Right lobe of liver (tissue), 6 donors: Measurements from ENCODE around the gene CFAP119. TPM values are rescaled to one million over a fixed set of nuclear protein-coding genes. Genes with fewer than 3 reads are reported as not detected.
A peak's percentile ranks its signal among the peaks of the same experiment; 100 is the strongest.

ENCODE experiments used
- ATAC-seq, 4 donors: fragments of 200-7000 bp; cut with Tn5 transposase; one replicate each; pipeline ENCODE4 v1.9.1; 2020; ENCODE audit warnings: mild to moderate bottlenecking in 4 of 4, moderate library complexity in 4 of 4
- DNase-seq, 3 donors: peaks; one replicate each; pipeline ENCODE4 v3.0.0-alpha.2; 2020
- H3K27ac ChIP-seq, 3 donors: fragments of 200-600 bp; one replicate each; pipeline ENCODE4 v1.8.0; 2022
- H3K27me3 ChIP-seq, 2 donors: fragments of 200-600 bp; one replicate each; pipeline ENCODE4 v1.8.0; 2022
- H3K36me3 ChIP-seq, 4 donors: fragments of 200-600 bp; sonication (generic) in 1 of 4; one replicate each; pipeline versions ENCODE4 v1.5.1 to v1.8.0; 2017 to 2022; ENCODE audit warnings: control low read depth in 1 of 4
- H3K4me1 ChIP-seq, 4 donors: fragments of 200-600 bp; sonication (generic) in 1 of 4; one replicate each; pipeline versions ENCODE4 v1.5.1 to v1.8.0; 2017 to 2022; ENCODE audit warnings: control low read depth in 1 of 4
- H3K4me3 ChIP-seq, 3 donors: fragments of 200-600 bp; one replicate each; pipeline ENCODE4 v1.8.0; 2022
- H3K9me3 ChIP-seq, 4 donors: fragments of 200-600 bp; sonication (generic) in 1 of 4; one replicate each; pipeline versions ENCODE4 v1.5.1 to v1.8.0; 2017 to 2022; ENCODE audit warnings: control low read depth in 1 of 4
- POLR2A ChIP-seq: fragments of 450-650 bp; IDR thresholded peaks from one replicate; pipeline ENCODE4 v1.6.1; 2017; ENCODE audit warnings: antibody characterized with exemption, mild to moderate bottlenecking
- WGBS: methylation state at CpG from one replicate; pipeline ENCODE4 v1.1.6; 2018; ENCODE audit warnings: low coverage, low lambda C conversion rate; ENCODE audit not compliant: insufficient coverage; ENCODE audit errors: missing lambda C conversion rate; 5-methylcytosine and 5-hydroxymethylcytosine counted together
- intact Hi-C, 2 donors: fragments of 100-400 bp; cut with DNase I; formaldehyde crosslinking; loops; one replicate each; pipeline versions ENCODE4 v1.11.2 to v1.14.1; 2022
- total RNA-seq, 6 experiments: library from RNA; depleted of rRNA in 2 of 6; stranded (reverse); fragments of >200 nt in 2 of 6; fragmentation: NEBNext Ultra II Directional in 3 of 6; extraction: Animal tissue kit (Norgen Biotek cat#: 25700) in 3 of 6; gene quantifications; one replicate each; pipeline versions ENCODE4 v1.1.0 to v1.2.4, GENCODE V29; 2016 to 2023
- TF ChIP-seq, protein P1 (sequence below), 4 donors: fragments of 200-600 bp in 3 of 4; fragments of 450-650 bp in 1 of 4; IDR thresholded peaks; one replicate each; pipeline versions ENCODE4 v1.5.1 to v1.8.0; 2016 to 2022; ENCODE audit warnings: antibody characterized with exemption in 4 of 4, mild to moderate bottlenecking in 2 of 4
- donor health status: DM: no; HTN: yes; CAD: no.
- donor health status: DM: no; HTN: no; CAD: no.
- donor health status: DM: no; HTN: no; CAD: no.
- donor health status: DM: no; HTN: yes; CAD: no.
- donor health status: DM: no; HTN: yes; CAD: no.

Gene CFAP119
- total RNA-seq, 6 experiments from 2014 or later, result 0.19 to 1.8 (median 0.29) TPM; not detected in 1

DNA sequence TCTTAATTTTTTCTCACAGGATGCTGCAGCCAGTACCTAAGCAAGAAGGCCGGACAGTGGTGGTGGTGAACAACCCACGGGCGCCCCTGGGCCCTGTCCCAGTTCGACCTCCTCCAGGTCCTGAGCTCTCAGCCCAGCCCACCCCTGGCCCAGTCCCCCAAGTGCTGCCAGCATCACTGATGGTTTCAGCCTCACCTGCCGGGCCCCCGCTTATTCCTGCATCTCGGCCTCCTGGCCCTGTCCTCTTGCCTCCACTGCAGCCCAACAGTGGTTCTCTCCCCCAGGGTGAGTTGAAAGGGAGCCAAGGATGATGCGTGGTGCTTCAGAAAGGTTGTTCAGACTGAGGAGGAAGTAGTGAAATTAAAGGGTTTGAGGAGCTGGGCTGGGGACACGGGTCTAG is 41.2 kb downstream of the CFAP119 start:
- no peaks in the 10 kb centered on the region for H3K9me3 ChIP-seq
- H3K27me3 ChIP-seq, result no peaks in the 10 kb centered on the region
- H3K27ac ChIP-seq, result no peak overlapping the region
- intact Hi-C loops, result no loop called here
- H3K36me3 ChIP-seq, result peaks cover 22 to 89% (median 63%) of the 10 kb centered on the region in 4 donors
- ATAC-seq (no peak), DNase-seq (no peak)
- H3K4me1 ChIP-seq, result peaks cover 0 to 9% (median 0%) of the 10 kb centered on the region in 4 donors
- TF ChIP-seq POLR2A, result no peak
- TF ChIP-seq, protein P1, sequence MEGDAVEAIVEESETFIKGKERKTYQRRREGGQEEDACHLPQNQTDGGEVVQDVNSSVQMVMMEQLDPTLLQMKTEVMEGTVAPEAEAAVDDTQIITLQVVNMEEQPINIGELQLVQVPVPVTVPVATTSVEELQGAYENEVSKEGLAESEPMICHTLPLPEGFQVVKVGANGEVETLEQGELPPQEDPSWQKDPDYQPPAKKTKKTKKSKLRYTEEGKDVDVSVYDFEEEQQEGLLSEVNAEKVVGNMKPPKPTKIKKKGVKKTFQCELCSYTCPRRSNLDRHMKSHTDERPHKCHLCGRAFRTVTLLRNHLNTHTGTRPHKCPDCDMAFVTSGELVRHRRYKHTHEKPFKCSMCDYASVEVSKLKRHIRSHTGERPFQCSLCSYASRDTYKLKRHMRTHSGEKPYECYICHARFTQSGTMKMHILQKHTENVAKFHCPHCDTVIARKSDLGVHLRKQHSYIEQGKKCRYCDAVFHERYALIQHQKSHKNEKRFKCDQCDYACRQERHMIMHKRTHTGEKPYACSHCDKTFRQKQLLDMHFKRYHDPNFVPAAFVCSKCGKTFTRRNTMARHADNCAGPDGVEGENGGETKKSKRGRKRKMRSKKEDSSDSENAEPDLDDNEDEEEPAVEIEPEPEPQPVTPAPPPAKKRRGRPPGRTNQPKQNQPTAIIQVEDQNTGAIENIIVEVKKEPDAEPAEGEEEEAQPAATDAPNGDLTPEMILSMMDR (IDR thresholded peaks at IDR 0.05), result no peak
- WGBS, result 89% methylated on average over 4 of the region's 9 CpGs
- H3K4me3 ChIP-seq, result no peak overlapping the region

DNA sequence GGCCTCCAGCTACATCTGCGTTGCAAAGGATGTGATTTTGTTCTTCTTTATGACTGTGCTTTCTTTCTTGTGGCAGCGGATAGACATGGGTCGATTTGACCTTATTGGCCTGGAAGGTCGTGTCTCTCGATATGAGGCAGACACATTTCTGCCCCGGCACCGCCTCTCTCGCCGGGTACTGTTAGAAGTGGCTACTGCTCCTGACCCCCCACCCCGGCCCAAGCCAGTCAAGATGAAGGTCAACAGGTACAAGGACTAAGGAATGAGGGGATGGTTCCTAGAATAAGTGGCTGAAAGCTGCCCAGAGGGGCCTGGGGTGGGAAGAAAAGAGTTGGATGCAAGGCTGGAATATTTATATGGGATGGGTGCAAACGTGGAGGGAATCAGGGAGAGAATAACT is 41.8 kb downstream of the CFAP119 start:
- Histone ChIP-seq H3K9me3 (no peaks in the 10 kb centered on the region), H3K4me1 (peaks cover 0 to 12% (median 0%) of the 10 kb centered on the region in 4 donors), H3K4me3 (no peak overlapping the region), H3K27me3 (no peaks in the 10 kb centered on the region), H3K36me3 (peaks cover 22 to 95% (median 66%) of the 10 kb centered on the region in 4 donors), H3K27ac (no peak overlapping the region)
- ATAC-seq, result no peak
- TF ChIP-seq, protein P1 (IDR thresholded peaks at IDR 0.05), result no peak
- TF ChIP-seq POLR2A, result no peak
- intact Hi-C loops, result no loop called here
- no peak for DNase-seq
- 87% methylated on average over 10 of the region's 11 CpGs for WGBS

DNA sequence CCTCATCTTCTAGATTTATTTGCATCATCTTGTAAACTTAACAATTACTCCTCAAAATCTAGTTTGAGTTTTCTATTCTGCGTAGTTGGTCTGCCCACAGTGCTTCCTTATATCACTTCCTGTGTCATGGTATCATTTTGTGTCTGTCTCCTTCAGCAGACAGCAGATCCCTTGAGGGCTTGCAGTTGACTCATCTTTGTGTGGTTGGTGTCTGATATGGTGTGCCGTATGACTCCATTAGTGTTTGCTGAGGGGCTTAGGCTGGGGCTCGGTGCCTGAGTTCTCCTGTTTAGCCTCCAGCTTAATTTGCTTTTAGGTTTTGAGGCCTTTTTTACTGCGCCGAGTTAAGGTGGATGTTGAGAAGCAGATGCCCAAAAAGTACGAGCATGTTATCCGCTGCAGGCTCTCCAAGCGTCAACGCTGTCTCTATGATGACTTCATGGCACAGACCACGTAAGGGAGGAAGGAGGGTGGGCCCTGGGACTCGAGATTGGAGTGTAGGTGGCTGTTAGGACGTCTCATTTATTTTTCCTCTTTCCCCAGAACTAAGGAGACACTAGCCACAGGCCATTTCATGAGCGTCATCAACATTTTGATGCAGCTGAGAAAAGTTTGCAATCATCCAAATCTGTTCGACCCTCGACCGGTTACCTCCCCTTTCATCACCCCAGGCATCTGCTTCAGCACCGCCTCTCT is 46.0 kb downstream of the CFAP119 start:
- H3K27ac ChIP-seq, result peak overlapping the region in 1 of 3 donors; percentile 15
- DNase-seq, result no peak
- no peaks in the 10 kb centered on the region for H3K9me3 ChIP-seq
- intact Hi-C loops, result no loop called here
- peaks cover 0 to 10% (median 0%) of the 10 kb centered on the region in 4 donors for H3K4me1 ChIP-seq
- peaks cover 35 to 96% (median 66%) of the 10 kb centered on the region in 4 donors for H3K36me3 ChIP-seq
- 72% methylated on average over 14 of the region's 17 CpGs for WGBS
- peak; percentile 26 to 39 (median 34) for ATAC-seq
- TF ChIP-seq POLR2A, result no peak
- TF ChIP-seq, protein P1 (IDR thresholded peaks at IDR 0.05), result no peak
- no peaks in the 10 kb centered on the region for H3K27me3 ChIP-seq
- no peak overlapping the region for H3K4me3 ChIP-seq

DNA sequence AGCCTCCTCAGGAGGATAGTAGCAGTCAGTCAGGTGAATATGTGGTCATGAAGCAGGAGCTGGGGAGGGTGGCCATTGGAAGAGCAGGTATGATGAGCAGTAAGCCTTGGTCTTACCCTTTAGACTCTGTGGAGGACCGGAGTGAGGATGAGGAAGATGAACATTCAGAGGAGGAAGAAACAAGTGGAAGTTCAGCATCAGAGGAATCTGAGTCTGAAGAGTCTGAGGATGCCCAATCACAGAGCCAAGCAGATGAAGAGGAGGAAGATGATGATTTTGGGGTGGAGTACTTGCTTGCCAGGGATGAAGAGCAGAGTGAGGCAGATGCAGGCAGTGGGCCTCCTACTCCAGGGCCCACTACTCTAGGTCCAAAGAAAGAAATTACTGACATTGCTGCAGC is 50.1 kb downstream of the CFAP119 start:
- intact Hi-C loops, result no loop called here
- ATAC-seq (no peak), DNase-seq (no peak)
- H3K4me3 ChIP-seq, result no peak overlapping the region
- H3K27me3 ChIP-seq, result no peaks in the 10 kb centered on the region
- no peaks in the 10 kb centered on the region for H3K9me3 ChIP-seq
- 73% methylated on average over 1 of the region's 1 CpG for WGBS
- H3K27ac ChIP-seq, result no peak overlapping the region
- peaks cover 30 to 98% (median 73%) of the 10 kb centered on the region in 4 donors for H3K36me3 ChIP-seq
- H3K4me1 ChIP-seq, result peaks cover 0 to 10% (median 0%) of the 10 kb centered on the region in 4 donors
- no peak for TF ChIP-seq POLR2A
- TF ChIP-seq, protein P1 (IDR thresholded peaks at IDR 0.05), result no peak
